Measurements from ENCODE around the gene TRIM52.

GRCh38 chr5:181236471-181236870 lies 24.5 kb downstream of the TRIM52 start:
- TF ChIP-seq, protein P1, sequence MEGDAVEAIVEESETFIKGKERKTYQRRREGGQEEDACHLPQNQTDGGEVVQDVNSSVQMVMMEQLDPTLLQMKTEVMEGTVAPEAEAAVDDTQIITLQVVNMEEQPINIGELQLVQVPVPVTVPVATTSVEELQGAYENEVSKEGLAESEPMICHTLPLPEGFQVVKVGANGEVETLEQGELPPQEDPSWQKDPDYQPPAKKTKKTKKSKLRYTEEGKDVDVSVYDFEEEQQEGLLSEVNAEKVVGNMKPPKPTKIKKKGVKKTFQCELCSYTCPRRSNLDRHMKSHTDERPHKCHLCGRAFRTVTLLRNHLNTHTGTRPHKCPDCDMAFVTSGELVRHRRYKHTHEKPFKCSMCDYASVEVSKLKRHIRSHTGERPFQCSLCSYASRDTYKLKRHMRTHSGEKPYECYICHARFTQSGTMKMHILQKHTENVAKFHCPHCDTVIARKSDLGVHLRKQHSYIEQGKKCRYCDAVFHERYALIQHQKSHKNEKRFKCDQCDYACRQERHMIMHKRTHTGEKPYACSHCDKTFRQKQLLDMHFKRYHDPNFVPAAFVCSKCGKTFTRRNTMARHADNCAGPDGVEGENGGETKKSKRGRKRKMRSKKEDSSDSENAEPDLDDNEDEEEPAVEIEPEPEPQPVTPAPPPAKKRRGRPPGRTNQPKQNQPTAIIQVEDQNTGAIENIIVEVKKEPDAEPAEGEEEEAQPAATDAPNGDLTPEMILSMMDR (IDR thresholded peaks at IDR 0.05): no peak
- TF ChIP-seq, protein P2, sequence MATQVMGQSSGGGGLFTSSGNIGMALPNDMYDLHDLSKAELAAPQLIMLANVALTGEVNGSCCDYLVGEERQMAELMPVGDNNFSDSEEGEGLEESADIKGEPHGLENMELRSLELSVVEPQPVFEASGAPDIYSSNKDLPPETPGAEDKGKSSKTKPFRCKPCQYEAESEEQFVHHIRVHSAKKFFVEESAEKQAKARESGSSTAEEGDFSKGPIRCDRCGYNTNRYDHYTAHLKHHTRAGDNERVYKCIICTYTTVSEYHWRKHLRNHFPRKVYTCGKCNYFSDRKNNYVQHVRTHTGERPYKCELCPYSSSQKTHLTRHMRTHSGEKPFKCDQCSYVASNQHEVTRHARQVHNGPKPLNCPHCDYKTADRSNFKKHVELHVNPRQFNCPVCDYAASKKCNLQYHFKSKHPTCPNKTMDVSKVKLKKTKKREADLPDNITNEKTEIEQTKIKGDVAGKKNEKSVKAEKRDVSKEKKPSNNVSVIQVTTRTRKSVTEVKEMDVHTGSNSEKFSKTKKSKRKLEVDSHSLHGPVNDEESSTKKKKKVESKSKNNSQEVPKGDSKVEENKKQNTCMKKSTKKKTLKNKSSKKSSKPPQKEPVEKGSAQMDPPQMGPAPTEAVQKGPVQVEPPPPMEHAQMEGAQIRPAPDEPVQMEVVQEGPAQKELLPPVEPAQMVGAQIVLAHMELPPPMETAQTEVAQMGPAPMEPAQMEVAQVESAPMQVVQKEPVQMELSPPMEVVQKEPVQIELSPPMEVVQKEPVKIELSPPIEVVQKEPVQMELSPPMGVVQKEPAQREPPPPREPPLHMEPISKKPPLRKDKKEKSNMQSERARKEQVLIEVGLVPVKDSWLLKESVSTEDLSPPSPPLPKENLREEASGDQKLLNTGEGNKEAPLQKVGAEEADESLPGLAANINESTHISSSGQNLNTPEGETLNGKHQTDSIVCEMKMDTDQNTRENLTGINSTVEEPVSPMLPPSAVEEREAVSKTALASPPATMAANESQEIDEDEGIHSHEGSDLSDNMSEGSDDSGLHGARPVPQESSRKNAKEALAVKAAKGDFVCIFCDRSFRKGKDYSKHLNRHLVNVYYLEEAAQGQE (IDR thresholded peaks at IDR 0.05; ENCODE audit: insufficient read depth in 1 of 2, low read depth in 2 of 2, low read length in 1 of 2): no peak
- no peak for TF ChIP-seq POLR2AphosphoS5 (IDR thresholded peaks at IDR 0.05; ENCODE audit: low read depth, low read length)
- TF ChIP-seq SIN3A (IDR thresholded peaks at IDR 0.05; ENCODE audit: borderline replicate concordance, insufficient read depth, low read depth, low read length): no peak
